Vagina (tissue), 2 donors: Measurements from ENCODE around the gene RNF10. TPM values are rescaled to one million over a fixed set of nuclear protein-coding genes. Genes with fewer than 3 reads are reported as not detected.

Experiments used
- DNase-seq, 2 donors: peaks; one replicate each; pipeline ENCODE4 v3.0.0-alpha.2; 2017; ENCODE audit errors: extremely low spot score in 2 of 2
- H3K27ac ChIP-seq: fragments of 200-600 bp; sonication (generic); one replicate; pipeline ENCODE4 v1.5.1; 2019
- H3K27me3 ChIP-seq: fragments of 200-600 bp; sonication (generic); one replicate; pipeline ENCODE4 v1.5.1; 2019
- H3K36me3 ChIP-seq, 2 donors: fragments of 200-600 bp; sonication (generic); one replicate each; pipeline ENCODE4 v1.5.1; 2017 to 2019
- H3K4me1 ChIP-seq: fragments of 200-600 bp; sonication (generic); one replicate; pipeline ENCODE4 v1.5.1; 2019
- H3K4me3 ChIP-seq, 2 donors: fragments of 200-600 bp; sonication (generic); 1 replicate in 1 of 2; 2 replicates in 1 of 2; pipeline ENCODE4 v1.5.1; 2016 to 2019
- H3K9me3 ChIP-seq: fragments of 200-600 bp; sonication (generic); one replicate; pipeline ENCODE4 v1.5.1; 2019
- CTCF ChIP-seq, 3 experiments: fragments of 450-650 bp in 2 of 3; fragments of 200-600 bp in 1 of 3; sonication (generic) in 1 of 3; IDR thresholded peaks; one replicate each; pipeline ENCODE4 v1.5.1; 2017 to 2019; ENCODE audit warnings: antibody characterized with exemption in 3 of 3, mild to moderate bottlenecking in 2 of 3, moderate library complexity in 2 of 3
- POLR2A ChIP-seq, 2 donors: fragments of 450-650 bp; IDR thresholded peaks; one replicate each; pipeline ENCODE4 v1.6.1; 2017; ENCODE audit warnings: antibody characterized with exemption in 2 of 2, mild to moderate bottlenecking in 2 of 2, moderate library complexity in 2 of 2
- POLR2AphosphoS5 ChIP-seq, 2 donors: sonication (generic); formaldehyde crosslinking; IDR thresholded peaks; one replicate each; pipeline ENCODE4 v1.9.0; 2017; ENCODE audit warnings: antibody characterized with exemption in 2 of 2, mild to moderate bottlenecking in 2 of 2, low read depth in 1 of 2; ENCODE audit not compliant: insufficient read depth in 1 of 2
- intact Hi-C: fragments of 100-400 bp; cut with DNase I; formaldehyde crosslinking; loops from one replicate; pipeline ENCODE4 v1.15.1; 2023
- total RNA-seq: library from RNA; depleted of rRNA; stranded (reverse); fragments of >200 nt; gene quantifications from one replicate; pipeline ENCODE4 v1.2.3, GENCODE V29; 2016

Gene RNF10
- total RNA-seq, 1 donor from 2014 or later, result 161 TPM

GRCh38 chr12:120588371-120588770 is 54.2 kb downstream of the RNF10 start:
- intact Hi-C loops, result loop anchor here (5.0 kb wide), 1 partner anchor 384 kb away; no protein-coding TSS in a partner anchor
- no peak overlapping the region for H3K4me3 ChIP-seq
- H3K36me3 ChIP-seq, result no peaks in the 10 kb centered on the region
- H3K9me3 ChIP-seq, result no peaks in the 10 kb centered on the region
- peaks cover 16% of the 10 kb centered on the region for H3K4me1 ChIP-seq
- H3K27me3 ChIP-seq, result no peaks in the 10 kb centered on the region
- TF ChIP-seq CTCF (IDR thresholded peaks at IDR 0.05), result no peak
- no peak for TF ChIP-seq POLR2AphosphoS5 (IDR thresholded peaks at IDR 0.05; ENCODE audit: insufficient read depth in 1 of 2, low read depth in 1 of 2)
- no peak for TF ChIP-seq POLR2A (IDR thresholded peaks at IDR 0.05)
- H3K27ac ChIP-seq, result no peak overlapping the region
- DNase-seq, result no peak

GRCh38 chr12:120588948-120589930 is 55.1 kb downstream of the RNF10 start:
- H3K27ac ChIP-seq, result no peak overlapping the region
- H3K4me1 ChIP-seq, result peaks cover 7% of the 10 kb centered on the region
- intact Hi-C loops, result loop anchor here (5.0 kb wide), 1 partner anchor 383 kb away; no protein-coding TSS in a partner anchor
- no peak overlapping the region for H3K4me3 ChIP-seq
- no peak for DNase-seq
- no peaks in the 10 kb centered on the region for H3K9me3 ChIP-seq
- no peaks in the 10 kb centered on the region for H3K36me3 ChIP-seq
- H3K27me3 ChIP-seq, result no peaks in the 10 kb centered on the region
- TF ChIP-seq POLR2AphosphoS5 (IDR thresholded peaks at IDR 0.05; ENCODE audit: insufficient read depth in 1 of 2, low read depth in 1 of 2) (no peak), POLR2A (IDR thresholded peaks at IDR 0.05) (no peak), CTCF (IDR thresholded peaks at IDR 0.05) (no peak)

- TF ChIP-seq CTCF (IDR thresholded peaks at IDR 0.05) (no peak), POLR2A (IDR thresholded peaks at IDR 0.05) (no peak), POLR2AphosphoS5 (IDR thresholded peaks at IDR 0.05; ENCODE audit: insufficient read depth in 1 of 2, low read depth in 1 of 2) (no peak)
These were observed 56.7 kb downstream of the RNF10 start for GRCh38 chr12:120590741-120591407.

GRCh38 chr12:120592121-120593049 is 58.2 kb downstream of the RNF10 start:
- DNase-seq, result no peak
- H3K4me1 ChIP-seq, result no peaks in the 10 kb centered on the region
- no peaks in the 10 kb centered on the region for H3K36me3 ChIP-seq
- TF ChIP-seq POLR2A (IDR thresholded peaks at IDR 0.05) (no peak), POLR2AphosphoS5 (IDR thresholded peaks at IDR 0.05; ENCODE audit: insufficient read depth in 1 of 2, low read depth in 1 of 2) (no peak), CTCF (IDR thresholded peaks at IDR 0.05) (no peak)
- no peaks in the 10 kb centered on the region for H3K27me3 ChIP-seq
- intact Hi-C loops, result loop anchor here (10.0 kb wide), 1 partner anchor 502 kb away; no protein-coding TSS in a partner anchor
- no peak overlapping the region for H3K4me3 ChIP-seq
- no peaks in the 10 kb centered on the region for H3K9me3 ChIP-seq
- no peak overlapping the region for H3K27ac ChIP-seq

More at GRCh38 chr12:120590741-120591407, 56.7 kb downstream of the RNF10 start:
- intact Hi-C loops, result loop anchor here (10.0 kb wide), 1 partner anchor 504 kb away; no protein-coding TSS in a partner anchor
- Histone ChIP-seq H3K4me1 (no peaks in the 10 kb centered on the region), H3K4me3 (no peak overlapping the region), H3K36me3 (no peaks in the 10 kb centered on the region), H3K27ac (no peak overlapping the region), H3K9me3 (no peaks in the 10 kb centered on the region), H3K27me3 (no peaks in the 10 kb centered on the region)
- no peak for DNase-seq
